IMR-90 (cell line): Measurements from ENCODE around the gene BNIP5. TPM values are rescaled to one million over a fixed set of nuclear protein-coding genes. Genes with fewer than 3 reads are reported as not detected.

Experiments used
- ATAC-seq: fragments of 200-7000 bp; cut with Tn5 transposase; 2 replicates; pipeline ENCODE4 v1.9.1; 2020; ENCODE audit warnings: low read depth, mild to moderate bottlenecking, moderate library complexity
- BruUV-seq: library from RNA; stranded (reverse); fragments of 400-500 nt; replicated peaks from 2 replicates; lab custom pipeline; 2021; lab: Mats Ljungman, UMichigan
- CTCF ChIA-PET: fragments of 300-600 bp; formaldehyde crosslinking; extraction: SDS; loops from one replicate; lab custom pipeline; 2021; ENCODE audit warnings: antibody characterized with exemption; lab: Yijun Ruan, JAX
- POLR2A ChIA-PET: fragments of 300-600 bp; sonication (Branson Sonifier 250); formaldehyde crosslinking; loops from one replicate; lab custom pipeline; 2022; ENCODE audit warnings: antibody characterized with exemption; ENCODE audit not compliant: unreplicated experiment; lab: Charles Lee
- DNase-seq: peaks from one replicate; pipeline ENCODE4 v3.0.0; 2013
- H2AFZ ChIP-seq: replicated peaks from 2 replicates; pipeline ENCODE3; 2013; ENCODE audit warnings: low read length, mild to moderate bottlenecking; ENCODE audit not compliant: poor library complexity
- H2AK5ac ChIP-seq: 2 replicates; pipeline ENCODE4 v1.6.1; 2013; ENCODE audit warnings: low read depth, low read length, inconsistent platforms
- H2AK9ac ChIP-seq: replicated peaks from 2 replicates; pipeline ENCODE3; 2013; ENCODE audit warnings: mild to moderate bottlenecking, low read depth, low read length, moderate library complexity; ENCODE audit not compliant: poor library complexity
- H2BK120ac ChIP-seq: 2 replicates; pipeline ENCODE4 v1.6.1; 2013; ENCODE audit warnings: low read depth, low read length, inconsistent platforms
- H2BK15ac ChIP-seq: 3 replicates; pipeline ENCODE4 v1.6.1; 2013; ENCODE audit warnings: low read depth, low read length, inconsistent platforms
- H2BK20ac ChIP-seq: 2 replicates; pipeline ENCODE4 v1.6.1; 2013; ENCODE audit warnings: low read depth, mild to moderate bottlenecking, inconsistent platforms, low read length, moderate library complexity
- H2BK5ac ChIP-seq: 2 replicates; pipeline ENCODE4 v1.6.1; 2013; ENCODE audit warnings: mild to moderate bottlenecking, low read depth, low read length, inconsistent platforms; ENCODE audit not compliant: poor library complexity, severe bottlenecking
- H3K14ac ChIP-seq: replicated peaks from 2 replicates; pipeline ENCODE4 v1.6.1; 2013; ENCODE audit warnings: low read depth, low read length, inconsistent platforms
- H3K18ac ChIP-seq: 2 replicates; pipeline ENCODE4 v1.6.1; 2013; ENCODE audit warnings: low read depth, low read length, control low read depth
- H3K23ac ChIP-seq: 2 replicates; pipeline ENCODE4 v1.6.1; 2013; ENCODE audit warnings: low read depth, low read length, inconsistent platforms
- H3K27ac ChIP-seq: 2 replicates; pipeline ENCODE4 v1.5.1; 2013; ENCODE audit warnings: mild to moderate bottlenecking, control low read depth, low read length; ENCODE audit not compliant: insufficient read depth
- H3K27me3 ChIP-seq: 2 replicates; pipeline ENCODE4 v1.6.1; 2013; ENCODE audit warnings: low read length; ENCODE audit not compliant: control insufficient read depth, insufficient read depth
- H3K36me3 ChIP-seq: 2 replicates; pipeline ENCODE4 v1.6.1; 2013; ENCODE audit warnings: low read length, mixed read lengths; ENCODE audit not compliant: control insufficient read depth, insufficient read depth
- H3K4ac ChIP-seq: 2 replicates; pipeline ENCODE4 v1.6.1; 2013; ENCODE audit warnings: low read depth, low read length, inconsistent platforms
- H3K4me1 ChIP-seq: 2 replicates; pipeline ENCODE4 v1.6.1; 2013; ENCODE audit warnings: low read length, mixed read lengths; ENCODE audit not compliant: control insufficient read depth, insufficient read depth
- H3K4me2 ChIP-seq: 2 replicates; pipeline ENCODE4 v1.6.1; 2013; ENCODE audit warnings: low read depth, mild to moderate bottlenecking, control low read depth, low read length, moderate library complexity
- H3K4me3 ChIP-seq: 2 replicates; pipeline ENCODE4 v1.5.1; 2013; ENCODE audit warnings: low read depth, mild to moderate bottlenecking, control low read depth, low read length, moderate library complexity; ENCODE audit not compliant: insufficient read depth
- H3K56ac ChIP-seq: 2 replicates; pipeline ENCODE4 v1.6.1; 2013; ENCODE audit warnings: low read length, inconsistent platforms; ENCODE audit not compliant: insufficient read depth; ENCODE audit errors: extremely low read depth
- H3K79me1 ChIP-seq, 2 experiments: 2 replicates each; pipeline ENCODE4 v1.6.1; 2013; ENCODE audit warnings: low read length in 2 of 2, inconsistent platforms in 1 of 2, low read depth in 1 of 2
- H3K9ac ChIP-seq: 2 replicates; pipeline ENCODE4 v1.6.1; 2013; ENCODE audit warnings: low read depth, low read length, control low read depth
- H3K9me1 ChIP-seq: 2 replicates; pipeline ENCODE4 v1.6.1; 2013; ENCODE audit warnings: low read length, inconsistent platforms; ENCODE audit not compliant: insufficient read depth
- H3K9me3 ChIP-seq: 2 replicates; pipeline ENCODE4 v1.6.1; 2013; ENCODE audit warnings: low read length; ENCODE audit not compliant: control insufficient read depth, insufficient read depth
- H4K20me1 ChIP-seq: 2 replicates; pipeline ENCODE4 v1.6.1; 2013; ENCODE audit warnings: low read length, inconsistent platforms; ENCODE audit not compliant: insufficient read depth
- H4K5ac ChIP-seq: 2 replicates; pipeline ENCODE4 v1.6.1; 2013; ENCODE audit warnings: mild to moderate bottlenecking, low read depth, low read length, control low read depth
- H4K8ac ChIP-seq, 2 experiments: 2 replicates each; pipeline ENCODE4 v1.6.1; 2013; ENCODE audit warnings: low read depth in 2 of 2, low read length in 2 of 2, control low read depth in 1 of 2, inconsistent platforms in 1 of 2
- H4K91ac ChIP-seq: 2 replicates; pipeline ENCODE4 v1.6.1; 2013; ENCODE audit warnings: low read depth, low read length, inconsistent platforms; ENCODE audit not compliant: insufficient read depth
- MAZ ChIP-seq: IDR thresholded peaks from 2 replicates; pipeline ENCODE4 v1.6.1; 2012; ENCODE audit warnings: low read depth, mild to moderate bottlenecking, low read length, improper control_type of control experiment, moderate library complexity, borderline replicate concordance
- MXI1 ChIP-seq: IDR thresholded peaks from 2 replicates; pipeline ENCODE4 v1.6.1; 2012; ENCODE audit warnings: low read depth, mild to moderate bottlenecking, low read length, moderate library complexity, borderline replicate concordance
- RCOR1 ChIP-seq: IDR thresholded peaks from 2 replicates; pipeline ENCODE4 v1.6.1; 2012; ENCODE audit warnings: mild to moderate bottlenecking, low read length, improper control_type of control experiment; ENCODE audit not compliant: insufficient replicate concordance
- RFX5 ChIP-seq: IDR thresholded peaks from 2 replicates; pipeline ENCODE4 v1.8.0; 2012; ENCODE audit warnings: low read depth, mild to moderate bottlenecking, low read length, moderate library complexity
- USF2 ChIP-seq: fragments of 150-350 bp; IDR thresholded peaks from 2 replicates; pipeline ENCODE4 v1.6.1; 2017; ENCODE audit warnings: mild to moderate bottlenecking, antibody characterized with exemption, low read length, low read depth
- WGBS, 2 experiments: methylation state at CpG; one replicate each; pipeline versions ENCODE4 v1.1.5 to v1.1.7; 2013; ENCODE audit warnings: missing lambda C conversion rate in 2 of 2; ENCODE audit not compliant: insufficient read length in 1 of 2; ENCODE audit errors: extremely low coverage in 2 of 2; 5-methylcytosine and 5-hydroxymethylcytosine counted together
- dilution Hi-C: fragments of 300-500 bp; cut with HindIII; formaldehyde crosslinking; loops from one replicate; pipeline ENCODE4 v1.14.3; 2018; ENCODE audit warnings: low sequenced_read_pairs; ENCODE audit not compliant: unreplicated experiment
- in situ Hi-C: fragments of 300-500 bp; cut with MboI; formaldehyde crosslinking; loops from 3 replicates; pipeline ENCODE4 v1.14.3; 2019; ENCODE audit warnings: low sequenced_read_pairs, inconsistent platforms, mixed read lengths
- intact Hi-C: fragments of 100-400 bp; cut with micrococcal nuclease; formaldehyde crosslinking; loops from 2 replicates; pipeline ENCODE4 v1.10.0; 2022
- polyA plus RNA-seq, 3 experiments: library from polyadenylated mRNA; depleted of rRNA; stranded (reverse); fragments of >200 nt; gene quantifications; 2 replicates each; pipeline ENCODE4 v1.2.3, GENCODE V29; 2012; ENCODE audit warnings: low replicate concordance in 1 of 3
- total RNA-seq: library from RNA; depleted of rRNA; stranded (reverse); fragments of >200 nt; gene quantifications from 2 replicates; pipeline ENCODE4 v1.2.3, GENCODE V29; 2012

The BNIP5 gene
- total and polyA plus RNA-seq, 2 of the 4 experiments (the other 2 are of a cell fraction) = not detected

- WGBS, 2 experiments = 51% methylated on average over 5 of the region's 6 CpGs; no CpG with 5 or more reads in 1 of the 2 experiments
- Histone ChIP-seq H3K27ac (no peak overlapping the region), H3K4me2 (no peak overlapping the region), H2BK20ac (no peak overlapping the region), H2AK9ac (no peak overlapping the region), H2BK5ac (no peak overlapping the region), H2BK15ac (no peak overlapping the region), H3K36me3 (no peaks in the 10 kb centered on the region), H3K4me1 (no peaks in the 10 kb centered on the region), H3K9me1 (no peaks in the 10 kb centered on the region), H4K5ac (no peak overlapping the region), H3K79me1 (no peaks in the 10 kb centered on the region), H3K23ac (no peak overlapping the region), H4K8ac (no peak overlapping the region), H2AK5ac (no peak overlapping the region), H3K14ac (no peak overlapping the region), H2BK120ac (no peak overlapping the region), H3K9me3 (no peaks in the 10 kb centered on the region), H3K56ac (no peak overlapping the region), H3K18ac (no peak overlapping the region), H3K4me3 (no peak overlapping the region), H3K27me3 (peaks cover 59% of the 10 kb centered on the region), H4K91ac (no peak overlapping the region), H4K20me1 (no peaks in the 10 kb centered on the region; the same call in 1 of the 2 replicates), H3K4ac (no peak overlapping the region), H2AFZ (no peak overlapping the region), H3K9ac (no peak overlapping the region)
- intact Hi-C loops (no loop called here), dilution Hi-C loops (no loop called here), in situ Hi-C loops (no loop called here)
- no peak for TF ChIP-seq MXI1
- TF ChIP-seq RCOR1 = no peak
- TF ChIP-seq MAZ = no peak
- no peak for TF ChIP-seq USF2
- no peak for TF ChIP-seq RFX5
- DNase-seq (no peak), ATAC-seq (no peak)
- ChIA-PET CTCF (interaction anchor here (0.5 kb wide), 1 partner anchor 86 kb away, joined by 3 read pairs; no protein-coding TSS in a partner anchor), POLR2A (no interaction called here)
- no TSS peak for BruUV-seq
Observed at GRCh38 chr6:36292170-36292569, 44.5 kb downstream of the BNIP5 start.
